HepG2 (cell line): ENCODE results near the gene NAIF1. TPM values are rescaled to one million over a fixed set of nuclear protein-coding genes. Genes with fewer than 3 reads are reported as not detected.

Experiments used
- ARNT ChIP-seq: fragments of 450-650 bp; IDR thresholded peaks from 2 replicates; pipeline ENCODE4 v1.6.1; 2017
- ASH2L ChIP-seq: fragments of 300-600, 200-600 bp; sonication (generic); IDR thresholded peaks from 2 replicates; pipeline ENCODE4 v1.7.0; 2017; ENCODE audit warnings: low read depth, mild to moderate bottlenecking, moderate library complexity, mixed read lengths, low read length; ENCODE audit not compliant: insufficient read length
- BORCS8-MEF2B ChIP-seq: sonication (generic); formaldehyde crosslinking; IDR thresholded peaks from 2 replicates; pipeline ENCODE4 v1.8.0; 2022; ENCODE audit warnings: mild to moderate bottlenecking, missing genetic modification reagents
- FLYWCH1 ChIP-seq: sonication (generic); formaldehyde crosslinking; IDR thresholded peaks from 2 replicates; pipeline ENCODE4 v1.8.1; 2023; ENCODE audit warnings: mild to moderate bottlenecking, missing genetic modification reagents
- HNRNPK ChIP-seq: fragments of 200-400 bp; formaldehyde crosslinking; IDR thresholded peaks from 2 replicates; pipeline ENCODE4 v1.6.1; 2018; ENCODE audit warnings: low read length, low read depth, moderate library complexity, mild to moderate bottlenecking; ENCODE audit not compliant: poor library complexity, severe bottlenecking
- KMT2B ChIP-seq: IDR thresholded peaks from 2 replicates; pipeline ENCODE4 v1.6.1; 2016; ENCODE audit warnings: missing genetic modification reagents, missing compliant biosample characterization
- MAFF ChIP-seq: IDR thresholded peaks from 2 replicates; pipeline ENCODE4 v1.6.1; 2011; ENCODE audit warnings: low read depth, low read length, improper control_type of control experiment
- MBD4 ChIP-seq: IDR thresholded peaks from 2 replicates; pipeline ENCODE4 v1.6.1; 2012; ENCODE audit warnings: low read length, inconsistent platforms, borderline replicate concordance
- RORA ChIP-seq: sonication (generic); formaldehyde crosslinking; IDR thresholded peaks from 2 replicates; pipeline ENCODE4 v1.5.0; 2020; ENCODE audit warnings: mild to moderate bottlenecking, missing genetic modification reagents, moderate library complexity
- SALL1 ChIP-seq: sonication (generic); formaldehyde crosslinking; IDR thresholded peaks from 2 replicates; pipeline ENCODE4 v1.8.0; 2022; ENCODE audit warnings: mild to moderate bottlenecking, missing genetic modification reagents
- SOX5 ChIP-seq: IDR thresholded peaks from 2 replicates; pipeline ENCODE4 v1.6.1; 2016; ENCODE audit warnings: borderline replicate concordance
- YEATS4 ChIP-seq: sonication (generic); formaldehyde crosslinking; IDR thresholded peaks from 2 replicates; pipeline ENCODE4 v1.4.0; 2020; ENCODE audit warnings: missing genetic modification reagents, borderline replicate concordance
- ZFP36L1 ChIP-seq: sonication (generic); formaldehyde crosslinking; IDR thresholded peaks from 2 replicates; pipeline ENCODE4 v1.8.0; 2022; ENCODE audit warnings: mild to moderate bottlenecking, missing genetic modification reagents, moderate library complexity
- ZNF329 ChIP-seq: sonication (generic); formaldehyde crosslinking; IDR thresholded peaks from 2 replicates; pipeline ENCODE4 v1.9.0; 2021; ENCODE audit warnings: low read depth, mild to moderate bottlenecking, missing genetic modification reagents
- ZNF605 ChIP-seq: sonication (generic); formaldehyde crosslinking; IDR thresholded peaks from 2 replicates; pipeline ENCODE4 v1.8.0; 2022; ENCODE audit warnings: mild to moderate bottlenecking, missing genetic modification reagents
- ZNF749 ChIP-seq: sonication (generic); formaldehyde crosslinking; IDR thresholded peaks from 2 replicates; pipeline ENCODE4 v1.8.0; 2022; ENCODE audit warnings: mild to moderate bottlenecking, missing genetic modification reagents, moderate library complexity, borderline replicate concordance
- ZNF777 ChIP-seq: sonication (generic); formaldehyde crosslinking; IDR thresholded peaks from 2 replicates; pipeline ENCODE4 v1.4.0; 2020; ENCODE audit warnings: missing genetic modification reagents
- ZSCAN25 ChIP-seq: sonication (generic); formaldehyde crosslinking; IDR thresholded peaks from 2 replicates; pipeline ENCODE4 v1.8.0; 2022; ENCODE audit warnings: mild to moderate bottlenecking, missing genetic modification reagents
- polyA plus RNA-seq, 8 experiments: library from polyadenylated mRNA; depleted of rRNA in 3 of 8; stranded (reverse) in 7 of 8; unstranded in 1 of 8; fragments of >200 nt; fragmentation: Illumina TruSeq in 4 of 8; extraction: Trizol in 4 of 8; gene quantifications; 2 replicates each; pipeline versions ENCODE4 v1.2.1 to v1.2.3, GENCODE V29; 2011 to 2016; ENCODE audit warnings: low read depth in 4 of 8, missing spikeins in 1 of 8, mixed read lengths in 1 of 8; ENCODE audit not compliant: insufficient read depth in 1 of 8
- total RNA-seq, 5 experiments: library from RNA; depleted of rRNA; stranded (reverse); fragments of >200 nt; fragmentation: Illumina TruSeq; extraction: Trizol; gene quantifications; 2 replicates each; pipeline ENCODE4 v1.2.3, GENCODE V29; 2016; ENCODE audit warnings: low read depth in 1 of 5
- TF ChIP-seq, protein P1 (sequence below): sonication (generic); formaldehyde crosslinking; IDR thresholded peaks from 2 replicates; pipeline ENCODE4 v1.4.0; 2020; ENCODE audit warnings: mild to moderate bottlenecking, missing genetic modification reagents
- TF ChIP-seq, protein P2 (sequence below): sonication (generic); formaldehyde crosslinking; IDR thresholded peaks from 2 replicates; pipeline ENCODE4 v1.4.0; 2020; ENCODE audit warnings: mild to moderate bottlenecking, missing genetic modification reagents
- TF ChIP-seq, protein P3 (sequence below): sonication (generic); formaldehyde crosslinking; IDR thresholded peaks from 2 replicates; pipeline ENCODE4 v1.4.0; 2020; ENCODE audit warnings: low read depth, mild to moderate bottlenecking, missing genetic modification reagents
- TF ChIP-seq, protein P4 (sequence below): sonication (generic); formaldehyde crosslinking; IDR thresholded peaks from 2 replicates; pipeline ENCODE4 v1.8.1; 2023; ENCODE audit warnings: missing genetic modification reagents, inconsistent platforms, borderline replicate concordance
- TF ChIP-seq, protein P5 (sequence below): IDR thresholded peaks from 2 replicates; pipeline ENCODE4 v1.6.1; 2016

NAIF1 gene
- total and polyA plus RNA-seq, 2 of the 13 experiments (the other 11 are each of a cell fraction or from before 2014, with no cell fraction given), result 6.0 to 6.9 TPM

DNA sequence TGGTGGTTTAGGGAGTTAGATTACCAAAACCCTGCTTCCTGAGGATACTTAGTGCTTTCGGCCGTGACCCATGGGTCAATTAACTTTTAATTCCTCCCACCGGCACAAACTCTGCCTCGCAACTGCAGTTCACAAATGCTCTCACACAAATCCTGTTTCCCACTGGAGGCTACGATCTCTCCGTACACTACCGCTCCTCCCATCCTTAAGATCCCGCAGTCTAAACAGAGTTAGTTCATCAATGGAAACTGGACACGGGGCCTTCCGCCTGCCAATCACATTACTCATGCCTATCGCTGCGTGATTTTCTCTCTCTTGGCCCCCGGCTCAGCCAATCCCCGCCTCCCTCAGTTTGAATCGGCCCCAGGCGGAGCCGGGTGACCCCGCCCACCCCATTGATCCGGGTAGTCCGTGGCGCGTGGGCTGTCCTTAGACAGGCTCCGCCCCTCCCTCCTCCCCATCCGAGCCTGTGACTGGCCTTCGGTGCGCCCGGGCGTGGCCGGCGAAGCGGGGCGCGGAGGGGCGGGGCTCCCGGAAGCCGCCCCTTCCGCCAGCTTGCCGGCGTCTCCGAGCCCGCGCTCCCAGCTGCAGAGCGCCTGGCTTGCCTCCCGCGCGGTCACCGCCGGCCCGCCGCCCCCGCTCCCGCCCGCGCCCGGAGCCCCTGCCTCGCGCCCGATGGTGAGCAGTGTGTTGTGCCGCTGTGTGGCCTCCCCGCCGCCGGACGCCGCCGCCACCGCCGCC is 695 bp upstream of the NAIF1 start, which contains the start of gene SLC25A25 (continued):
- TF ChIP-seq ZNF605 (CRISPR knock-in tag), result peak; percentile 69; the same call in 1 of the 2 replicates
- no peak; the same call in 1 of the 2 replicates for TF ChIP-seq ZNF777 (CRISPR knock-in tag)
- TF ChIP-seq ZSCAN25 (CRISPR knock-in tag), result no peak
- TF ChIP-seq, protein P1, sequence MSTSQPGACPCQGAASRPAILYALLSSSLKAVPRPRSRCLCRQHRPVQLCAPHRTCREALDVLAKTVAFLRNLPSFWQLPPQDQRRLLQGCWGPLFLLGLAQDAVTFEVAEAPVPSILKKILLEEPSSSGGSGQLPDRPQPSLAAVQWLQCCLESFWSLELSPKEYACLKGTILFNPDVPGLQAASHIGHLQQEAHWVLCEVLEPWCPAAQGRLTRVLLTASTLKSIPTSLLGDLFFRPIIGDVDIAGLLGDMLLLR (CRISPR knock-in tag), result peak; percentile 18; the same call in 1 of the 2 replicates
- no peak; the same call in 1 of the 2 replicates for TF ChIP-seq SALL1 (CRISPR knock-in tag)
- no peak for TF ChIP-seq ZNF749 (CRISPR knock-in tag)
- no peak for TF ChIP-seq ARNT
- no peak for TF ChIP-seq BORCS8-MEF2B
- TF ChIP-seq, protein P2, sequence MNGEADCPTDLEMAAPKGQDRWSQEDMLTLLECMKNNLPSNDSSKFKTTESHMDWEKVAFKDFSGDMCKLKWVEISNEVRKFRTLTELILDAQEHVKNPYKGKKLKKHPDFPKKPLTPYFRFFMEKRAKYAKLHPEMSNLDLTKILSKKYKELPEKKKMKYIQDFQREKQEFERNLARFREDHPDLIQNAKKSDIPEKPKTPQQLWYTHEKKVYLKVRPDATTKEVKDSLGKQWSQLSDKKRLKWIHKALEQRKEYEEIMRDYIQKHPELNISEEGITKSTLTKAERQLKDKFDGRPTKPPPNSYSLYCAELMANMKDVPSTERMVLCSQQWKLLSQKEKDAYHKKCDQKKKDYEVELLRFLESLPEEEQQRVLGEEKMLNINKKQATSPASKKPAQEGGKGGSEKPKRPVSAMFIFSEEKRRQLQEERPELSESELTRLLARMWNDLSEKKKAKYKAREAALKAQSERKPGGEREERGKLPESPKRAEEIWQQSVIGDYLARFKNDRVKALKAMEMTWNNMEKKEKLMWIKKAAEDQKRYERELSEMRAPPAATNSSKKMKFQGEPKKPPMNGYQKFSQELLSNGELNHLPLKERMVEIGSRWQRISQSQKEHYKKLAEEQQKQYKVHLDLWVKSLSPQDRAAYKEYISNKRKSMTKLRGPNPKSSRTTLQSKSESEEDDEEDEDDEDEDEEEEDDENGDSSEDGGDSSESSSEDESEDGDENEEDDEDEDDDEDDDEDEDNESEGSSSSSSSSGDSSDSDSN (CRISPR knock-in tag), result peak; percentile 71; the same call in 1 of the 2 replicates
- TF ChIP-seq, protein P3, sequence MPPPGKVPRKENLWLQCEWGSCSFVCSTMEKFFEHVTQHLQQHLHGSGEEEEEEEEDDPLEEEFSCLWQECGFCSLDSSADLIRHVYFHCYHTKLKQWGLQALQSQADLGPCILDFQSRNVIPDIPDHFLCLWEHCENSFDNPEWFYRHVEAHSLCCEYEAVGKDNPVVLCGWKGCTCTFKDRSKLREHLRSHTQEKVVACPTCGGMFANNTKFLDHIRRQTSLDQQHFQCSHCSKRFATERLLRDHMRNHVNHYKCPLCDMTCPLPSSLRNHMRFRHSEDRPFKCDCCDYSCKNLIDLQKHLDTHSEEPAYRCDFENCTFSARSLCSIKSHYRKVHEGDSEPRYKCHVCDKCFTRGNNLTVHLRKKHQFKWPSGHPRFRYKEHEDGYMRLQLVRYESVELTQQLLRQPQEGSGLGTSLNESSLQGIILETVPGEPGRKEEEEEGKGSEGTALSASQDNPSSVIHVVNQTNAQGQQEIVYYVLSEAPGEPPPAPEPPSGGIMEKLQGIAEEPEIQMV (CRISPR knock-in tag), result no peak
- TF ChIP-seq, protein P4, sequence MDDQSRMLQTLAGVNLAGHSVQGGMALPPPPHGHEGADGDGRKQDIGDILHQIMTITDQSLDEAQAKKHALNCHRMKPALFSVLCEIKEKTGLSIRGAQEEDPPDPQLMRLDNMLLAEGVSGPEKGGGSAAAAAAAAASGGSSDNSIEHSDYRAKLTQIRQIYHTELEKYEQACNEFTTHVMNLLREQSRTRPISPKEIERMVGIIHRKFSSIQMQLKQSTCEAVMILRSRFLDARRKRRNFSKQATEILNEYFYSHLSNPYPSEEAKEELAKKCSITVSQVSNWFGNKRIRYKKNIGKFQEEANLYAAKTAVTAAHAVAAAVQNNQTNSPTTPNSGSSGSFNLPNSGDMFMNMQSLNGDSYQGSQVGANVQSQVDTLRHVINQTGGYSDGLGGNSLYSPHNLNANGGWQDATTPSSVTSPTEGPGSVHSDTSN (CRISPR knock-in tag), result no peak
- TF ChIP-seq, protein P5, sequence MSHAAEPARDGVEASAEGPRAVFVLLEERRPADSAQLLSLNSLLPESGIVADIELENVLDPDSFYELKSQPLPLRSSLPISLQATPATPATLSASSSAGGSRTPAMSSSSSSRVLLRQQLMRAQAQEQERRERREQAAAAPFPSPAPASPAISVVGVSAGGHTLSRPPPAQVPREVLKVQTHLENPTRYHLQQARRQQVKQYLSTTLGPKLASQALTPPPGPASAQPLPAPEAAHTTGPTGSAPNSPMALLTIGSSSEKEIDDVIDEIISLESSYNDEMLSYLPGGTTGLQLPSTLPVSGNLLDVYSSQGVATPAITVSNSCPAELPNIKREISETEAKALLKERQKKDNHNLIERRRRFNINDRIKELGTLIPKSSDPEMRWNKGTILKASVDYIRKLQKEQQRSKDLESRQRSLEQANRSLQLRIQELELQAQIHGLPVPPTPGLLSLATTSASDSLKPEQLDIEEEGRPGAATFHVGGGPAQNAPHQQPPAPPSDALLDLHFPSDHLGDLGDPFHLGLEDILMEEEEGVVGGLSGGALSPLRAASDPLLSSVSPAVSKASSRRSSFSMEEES (CRISPR knock-in tag), result 0 out of 2 replicates have a peak, but pooled peaks have one; percentile 4
- TF ChIP-seq FLYWCH1 (CRISPR knock-in tag), result no peak
- no peak for TF ChIP-seq SOX5 (CRISPR knock-in tag)
- no peak for TF ChIP-seq KMT2B (CRISPR knock-in tag)
- TF ChIP-seq ZFP36L1 (CRISPR knock-in tag), result peak; percentile 75; the same call in 1 of the 2 replicates
- TF ChIP-seq MBD4, result no peak
- no peak for TF ChIP-seq MAFF
- TF ChIP-seq YEATS4, result peak; percentile 39; the same call in 1 of the 2 replicates
- TF ChIP-seq HNRNPK, result peak; percentile 15
- peak; percentile 79 for TF ChIP-seq ASH2L
- TF ChIP-seq ZNF329, result peak; percentile 84
- no peak for TF ChIP-seq RORA (CRISPR knock-in tag)
